Gastroesophageal sphincter (tissue), 3 donors: ENCODE data around the gene HSPBP1.

Experiments
- POLR2A ChIP-seq, 2 donors: fragments of 450-650 bp; IDR thresholded peaks; one replicate each; pipeline ENCODE4 v1.6.1; 2017; ENCODE audit warnings: antibody characterized with exemption in 2 of 2, mild to moderate bottlenecking in 2 of 2, moderate library complexity in 1 of 2
- TF ChIP-seq, protein P1 (sequence below), 4 experiments: fragments of 200-600 bp in 2 of 4; fragments of 450-650 bp in 2 of 4; sonication (generic) in 1 of 4; IDR thresholded peaks; one replicate each; pipeline ENCODE4 v1.5.1; 2017 to 2019; ENCODE audit warnings: antibody characterized with exemption in 4 of 4, mild to moderate bottlenecking in 2 of 4, moderate library complexity in 2 of 4

DNA sequence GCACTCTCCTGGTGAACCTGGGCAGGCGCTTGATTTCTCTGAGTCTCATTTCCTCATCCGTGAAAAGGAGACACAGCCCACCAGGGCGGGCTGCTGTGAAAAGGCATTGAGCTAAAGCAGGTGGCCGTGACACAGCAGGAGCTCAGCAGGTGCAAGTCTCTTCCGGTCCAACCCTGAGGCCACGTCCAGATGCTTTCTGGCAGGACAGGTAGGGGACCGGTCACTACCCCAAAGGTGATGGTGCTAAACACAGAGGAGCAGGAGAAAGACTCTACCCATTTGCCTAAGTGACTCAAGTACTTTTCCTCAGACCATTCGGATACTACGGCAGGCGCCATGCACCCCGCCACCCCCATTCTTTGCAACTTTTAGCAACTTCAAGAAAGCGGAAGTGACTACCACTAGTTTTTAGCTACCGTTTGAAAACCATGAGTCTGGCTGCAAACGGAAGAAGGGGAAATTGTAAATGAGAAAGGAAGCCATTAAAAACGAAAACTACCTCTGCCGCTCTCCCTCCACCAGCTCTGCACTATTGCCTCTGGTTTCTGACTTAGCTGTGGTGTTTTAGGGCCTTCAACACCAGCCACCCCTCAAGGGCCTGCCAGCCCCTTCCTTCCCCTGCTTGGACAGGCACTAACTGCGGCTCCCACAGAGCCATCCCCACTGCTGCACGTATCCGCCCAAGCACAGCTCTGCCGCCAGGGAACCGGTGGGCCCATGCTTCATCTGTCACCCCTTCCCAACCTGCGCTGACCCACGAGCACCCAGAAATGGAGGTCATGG lies 25.9 kb downstream of the HSPBP1 start:
- no peak for TF ChIP-seq POLR2A (IDR thresholded peaks at IDR 0.05)
- TF ChIP-seq, protein P1, sequence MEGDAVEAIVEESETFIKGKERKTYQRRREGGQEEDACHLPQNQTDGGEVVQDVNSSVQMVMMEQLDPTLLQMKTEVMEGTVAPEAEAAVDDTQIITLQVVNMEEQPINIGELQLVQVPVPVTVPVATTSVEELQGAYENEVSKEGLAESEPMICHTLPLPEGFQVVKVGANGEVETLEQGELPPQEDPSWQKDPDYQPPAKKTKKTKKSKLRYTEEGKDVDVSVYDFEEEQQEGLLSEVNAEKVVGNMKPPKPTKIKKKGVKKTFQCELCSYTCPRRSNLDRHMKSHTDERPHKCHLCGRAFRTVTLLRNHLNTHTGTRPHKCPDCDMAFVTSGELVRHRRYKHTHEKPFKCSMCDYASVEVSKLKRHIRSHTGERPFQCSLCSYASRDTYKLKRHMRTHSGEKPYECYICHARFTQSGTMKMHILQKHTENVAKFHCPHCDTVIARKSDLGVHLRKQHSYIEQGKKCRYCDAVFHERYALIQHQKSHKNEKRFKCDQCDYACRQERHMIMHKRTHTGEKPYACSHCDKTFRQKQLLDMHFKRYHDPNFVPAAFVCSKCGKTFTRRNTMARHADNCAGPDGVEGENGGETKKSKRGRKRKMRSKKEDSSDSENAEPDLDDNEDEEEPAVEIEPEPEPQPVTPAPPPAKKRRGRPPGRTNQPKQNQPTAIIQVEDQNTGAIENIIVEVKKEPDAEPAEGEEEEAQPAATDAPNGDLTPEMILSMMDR (IDR thresholded peaks at IDR 0.05): no peak
